Naive thymus-derived CD4-positive, alpha-beta T cell (primary cell): ENCODE data around the gene HELZ. TPM values are rescaled to one million over a fixed set of nuclear protein-coding genes. Genes with fewer than 3 reads are reported as not detected.

Experiments used
- ATAC-seq: fragments of 150-1000 bp; cut with Tn5 transposase; 2 replicates; pipeline ENCODE4 v1.10.0; 2021; ENCODE audit warnings: mild to moderate bottlenecking, moderate library complexity
- CTCF ChIA-PET: fragments of 350-600 bp; sonication (Branson Sonifier 250); formaldehyde crosslinking; loops from one replicate; lab custom pipeline; 2021; ENCODE audit warnings: antibody characterized with exemption; lab: Charles Lee
- POLR2A ChIA-PET: fragments of 350-600 bp; sonication (Branson Sonifier 250); formaldehyde crosslinking; loops from one replicate; lab custom pipeline; 2021; ENCODE audit warnings: antibody characterized with exemption, inconsistent platforms; lab: Charles Lee
- DNase-seq, 9 donors: peaks; one replicate each; pipeline versions ENCODE4 v3.0.0 to v3.0.0-alpha.2; 2020 to 2022; ENCODE audit warnings: mixed read lengths in 1 of 9
- H3K27ac ChIP-seq: one replicate; pipeline ENCODE4 v1.7.0; 2013; ENCODE audit warnings: mild to moderate bottlenecking, low read depth, low read length, moderate library complexity
- H3K27me3 ChIP-seq, 2 donors: one replicate each; pipeline ENCODE4 v1.7.0; 2013; ENCODE audit warnings: low read length in 2 of 2, mild to moderate bottlenecking in 2 of 2, moderate library complexity in 2 of 2; ENCODE audit not compliant: control insufficient read depth in 2 of 2, insufficient read depth in 2 of 2
- H3K36me3 ChIP-seq, 3 experiments: 1 replicate in 2 of 3; 2 replicates in 1 of 3; pipeline ENCODE4 v1.7.0; 2013; ENCODE audit warnings: low read length in 3 of 3, mild to moderate bottlenecking in 3 of 3, moderate library complexity in 1 of 3; ENCODE audit not compliant: insufficient read depth in 3 of 3, control insufficient read depth in 2 of 3
- H3K4me1 ChIP-seq, 2 donors: one replicate each; pipeline ENCODE4 v1.7.0; 2013; ENCODE audit warnings: low read length in 2 of 2, mild to moderate bottlenecking in 2 of 2, moderate library complexity in 1 of 2; ENCODE audit not compliant: control insufficient read depth in 2 of 2, insufficient read depth in 2 of 2
- H3K4me3 ChIP-seq: 2 replicates; pipeline ENCODE4 v1.7.0; 2013; ENCODE audit warnings: mild to moderate bottlenecking, low read length
- H3K9me3 ChIP-seq, 3 experiments: 1 replicate in 2 of 3; 2 replicates in 1 of 3; pipeline ENCODE4 v1.7.0; 2013; ENCODE audit warnings: low read length in 3 of 3; ENCODE audit not compliant: control insufficient read depth in 2 of 3
- H3K27ac Mint-ChIP-seq, 9 donors: one replicate each; pipeline ENCODE4 v1.8.0; 2020 to 2022; ENCODE audit warnings: mixed read lengths in 9 of 9, mild to moderate bottlenecking in 8 of 9, moderate library complexity in 5 of 9, inconsistent platforms in 2 of 9
- H3K27me3 Mint-ChIP-seq, 5 donors: one replicate each; pipeline ENCODE4 v1.8.0; 2021 to 2022; ENCODE audit warnings: mixed read lengths in 5 of 5, mild to moderate bottlenecking in 1 of 5
- H3K36me3 Mint-ChIP-seq, 5 donors: one replicate each; pipeline ENCODE4 v1.8.0; 2020 to 2022; ENCODE audit warnings: mixed read lengths in 5 of 5, mild to moderate bottlenecking in 3 of 5, inconsistent platforms in 1 of 5
- H3K4me1 Mint-ChIP-seq, 7 donors: one replicate each; pipeline ENCODE4 v1.8.0; 2020 to 2022; ENCODE audit warnings: mixed read lengths in 7 of 7, mild to moderate bottlenecking in 3 of 7, inconsistent platforms in 1 of 7
- H3K4me3 Mint-ChIP-seq, 10 donors: one replicate each; pipeline ENCODE4 v1.8.0; 2020 to 2022; ENCODE audit warnings: mild to moderate bottlenecking in 10 of 10, mixed read lengths in 10 of 10, moderate library complexity in 6 of 10, inconsistent platforms in 2 of 10
- H3K9me3 Mint-ChIP-seq, 11 donors: one replicate each; pipeline ENCODE4 v1.8.0; 2020 to 2022; ENCODE audit warnings: mixed read lengths in 11 of 11, mild to moderate bottlenecking in 4 of 11, inconsistent platforms in 1 of 11, moderate library complexity in 1 of 11
- intact Hi-C, 2 donors: fragments of 100-400 bp; cut with micrococcal nuclease; formaldehyde crosslinking; loops; one replicate each; pipeline ENCODE4 v1.15.1; 2023
- polyA plus RNA-seq, 2 donors: library from polyadenylated mRNA; unstranded; fragments of 300-500 nt; fragmentation: Illumina TruSeq; gene quantifications; one replicate each; pipeline ENCODE4 v1.2.3, GENCODE V29; 2021
- total RNA-seq, 6 experiments: library from RNA in 5 of 6; stranded (reverse) in 5 of 6; gene quantifications; 1 replicate in 5 of 6; 2 replicates in 1 of 6; pipeline ENCODE4 v1.2.3 and lab custom pipeline; 2021 to 2026

The HELZ gene
- total and polyA plus RNA-seq, 7 experiments from 2014 or later = 44.8 to 114 (median 83.2) TPM

DNA sequence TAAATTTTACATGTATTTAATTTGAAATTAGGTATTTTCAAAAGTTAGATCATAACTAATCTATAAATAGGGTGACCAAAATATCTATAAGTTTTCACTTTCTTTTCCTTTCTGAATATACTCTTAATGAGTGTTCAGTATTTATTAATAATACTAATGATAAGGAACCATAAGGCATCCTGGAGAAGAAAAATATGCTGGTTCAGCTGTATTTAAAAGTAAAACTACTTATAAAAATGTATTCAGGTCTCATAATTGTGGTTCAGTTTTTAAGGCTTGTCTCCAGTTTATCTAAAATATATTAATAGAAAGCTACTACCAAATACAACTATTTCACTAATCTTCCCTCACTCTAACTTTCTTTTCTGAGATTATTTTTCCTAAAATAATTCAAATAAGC is 67.3 kb downstream of the HELZ start:
- Histone ChIP-seq H3K4me3 (no peak overlapping the region), H3K4me1 (no peaks in the 10 kb centered on the region), H3K9me3 (no peaks in the 10 kb centered on the region), H3K36me3 (peaks cover 4 to 20% (median 6%) of the 10 kb centered on the region in 3 experiments), H3K27me3 (no peaks in the 10 kb centered on the region), H3K27ac (no peak overlapping the region)
- Mint-ChIP-seq H3K9me3 (no peaks in the 10 kb centered on the region), H3K27me3 (no peaks in the 10 kb centered on the region), H3K36me3 (peaks cover 4 to 49% (median 27%) of the 10 kb centered on the region in 5 donors), H3K4me1 (peaks cover 0 to 4% (median 0%) of the 10 kb centered on the region in 7 donors), H3K27ac (no peak overlapping the region), H3K4me3 (no peak overlapping the region)
- DNase-seq (no peak), ATAC-seq (no peak)
- CTCF ChIA-PET = no interaction called here
- POLR2A ChIA-PET = interaction anchor here (0.6 kb wide), 1 partner anchor 37 kb away, joined by 3 read pairs; no protein-coding TSS in a partner anchor
- intact Hi-C loops = no loop called here

DNA sequence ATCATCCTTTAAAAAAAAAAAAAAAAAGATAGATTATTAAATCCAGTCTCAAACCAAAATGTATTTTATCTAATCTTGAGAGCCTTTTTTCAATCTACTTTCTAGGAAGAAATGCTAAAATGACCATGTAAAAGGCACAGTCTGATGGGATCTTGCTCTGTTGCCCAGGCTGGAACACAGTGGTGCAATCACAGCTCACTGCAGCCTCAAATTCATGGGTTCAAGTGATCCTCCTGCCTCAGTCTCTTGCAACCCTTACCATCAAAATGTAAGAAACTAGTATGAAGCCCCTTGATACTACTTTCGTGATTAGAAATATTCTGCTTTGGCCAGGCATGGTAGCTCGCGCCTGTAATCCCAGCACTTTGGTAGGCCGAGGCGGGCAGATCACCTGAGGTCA is 70.8 kb downstream of the HELZ start:
- ATAC-seq (no peak), DNase-seq (no peak)
- no peak overlapping the region for H3K4me3 Mint-ChIP-seq
- H3K27me3 Mint-ChIP-seq = no peaks in the 10 kb centered on the region
- H3K9me3 ChIP-seq = no peaks in the 10 kb centered on the region
- no peaks in the 10 kb centered on the region for H3K4me1 ChIP-seq
- intact Hi-C loops = no loop called here
- H3K27ac Mint-ChIP-seq = no peak overlapping the region
- H3K4me3 ChIP-seq = no peak overlapping the region
- peaks cover 4 to 22% (median 6%) of the 10 kb centered on the region in 3 experiments for H3K36me3 ChIP-seq
- no peaks in the 10 kb centered on the region for H3K9me3 Mint-ChIP-seq
- no peak overlapping the region for H3K27ac ChIP-seq
- peaks cover 10 to 15% (median 13%) of the 10 kb centered on the region in 7 donors for H3K4me1 Mint-ChIP-seq
- H3K27me3 ChIP-seq = no peaks in the 10 kb centered on the region
- CTCF ChIA-PET = no interaction called here
- H3K36me3 Mint-ChIP-seq = peaks cover 11 to 59% (median 37%) of the 10 kb centered on the region in 5 donors
- POLR2A ChIA-PET = no interaction called here

DNA sequence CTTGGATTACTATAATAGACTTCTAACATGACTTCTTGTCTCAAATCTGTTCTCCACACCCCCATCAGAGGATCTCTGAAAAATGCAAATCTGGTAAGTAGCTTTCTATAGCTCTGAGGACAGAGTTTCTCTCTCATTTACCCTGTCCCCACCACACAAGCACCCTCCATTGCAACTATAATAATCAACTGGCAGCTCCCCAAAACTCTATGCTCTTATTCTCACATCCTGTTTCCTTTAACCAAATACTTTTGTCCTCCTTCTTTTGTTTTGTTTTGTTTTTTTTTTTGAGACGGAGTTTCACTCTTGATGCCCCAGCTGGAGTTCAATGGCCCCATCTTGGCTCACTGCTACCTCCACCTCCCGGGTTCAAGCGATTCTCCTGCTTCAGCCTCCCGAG is 73.4 kb downstream of the HELZ start:
- no peaks in the 10 kb centered on the region for H3K27me3 ChIP-seq
- peak overlapping the region in 5 of 9 donors; percentile 0 to 41 (median 3) for H3K27ac Mint-ChIP-seq
- no peak overlapping the region for H3K4me3 ChIP-seq
- ChIA-PET POLR2A (no interaction called here), CTCF (no interaction called here)
- intact Hi-C loops = no loop called here
- no peaks in the 10 kb centered on the region for H3K9me3 Mint-ChIP-seq
- no peaks in the 10 kb centered on the region for H3K4me1 ChIP-seq
- no peaks in the 10 kb centered on the region for H3K27me3 Mint-ChIP-seq
- H3K27ac ChIP-seq = no peak overlapping the region
- no peak for DNase-seq
- no peaks in the 10 kb centered on the region for H3K9me3 ChIP-seq
- ATAC-seq = no peak
- H3K36me3 Mint-ChIP-seq = peaks cover 9 to 47% (median 29%) of the 10 kb centered on the region in 5 donors
- H3K4me1 Mint-ChIP-seq = peaks cover 10 to 17% (median 13%) of the 10 kb centered on the region in 7 donors
- peaks cover 0 to 10% (median 0%) of the 10 kb centered on the region in 3 experiments for H3K36me3 ChIP-seq
- no peak overlapping the region for H3K4me3 Mint-ChIP-seq

DNA sequence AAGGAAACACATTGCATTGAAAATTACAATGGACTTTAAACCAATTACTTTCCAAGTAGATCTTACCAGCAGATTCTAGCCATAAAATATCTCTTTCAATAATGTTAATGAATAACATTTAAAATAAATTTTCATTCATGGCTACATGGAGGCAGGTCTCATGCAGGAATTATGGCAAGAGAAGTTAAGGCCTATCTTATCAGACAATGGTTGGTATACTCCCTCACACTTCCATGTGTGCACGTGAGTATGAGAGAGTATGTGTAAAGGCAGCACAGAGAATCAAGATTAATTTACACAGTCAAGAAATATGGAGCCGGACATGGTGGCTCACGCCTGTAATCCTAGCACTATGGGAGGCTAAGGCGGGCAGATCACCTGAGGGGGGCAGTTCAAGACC is 76.5 kb downstream of the HELZ start:
- H3K27ac ChIP-seq = no peak overlapping the region
- CTCF ChIA-PET = no interaction called here
- H3K4me1 ChIP-seq = no peaks in the 10 kb centered on the region
- H3K4me3 Mint-ChIP-seq = no peak overlapping the region
- no peaks in the 10 kb centered on the region for H3K9me3 ChIP-seq
- H3K9me3 Mint-ChIP-seq = no peaks in the 10 kb centered on the region
- POLR2A ChIA-PET = interaction anchor here (0.6 kb wide), 1 partner anchor 555 kb away, joined by 7 read pairs; no protein-coding TSS in a partner anchor
- peaks cover 10 to 21% (median 17%) of the 10 kb centered on the region in 7 donors for H3K4me1 Mint-ChIP-seq
- DNase-seq = no peak
- intact Hi-C loops = no loop called here
- H3K36me3 Mint-ChIP-seq = peaks cover 23 to 51% (median 31%) of the 10 kb centered on the region in 5 donors
- peaks cover 0 to 32% (median 10%) of the 10 kb centered on the region in 3 experiments for H3K36me3 ChIP-seq
- no peak overlapping the region for H3K4me3 ChIP-seq
- H3K27me3 Mint-ChIP-seq = no peaks in the 10 kb centered on the region
- ATAC-seq = no peak
- H3K27me3 ChIP-seq = no peaks in the 10 kb centered on the region
- H3K27ac Mint-ChIP-seq = no peak overlapping the region

GRCh38 chr17:67165201-67165600 is 79.8 kb downstream of the HELZ start:
- Histone ChIP-seq H3K9me3 (no peaks in the 10 kb centered on the region), H3K36me3 (peaks cover 4 to 38% (median 15%) of the 10 kb centered on the region in 3 experiments), H3K4me1 (no peaks in the 10 kb centered on the region), H3K4me3 (no peak overlapping the region), H3K27me3 (no peaks in the 10 kb centered on the region), H3K27ac (no peak overlapping the region)
- intact Hi-C loops = no loop called here
- DNase-seq (no peak), ATAC-seq (peak; percentile 76)
- ChIA-PET POLR2A (interaction anchor here (0.6 kb wide), 1 partner anchor 8 kb away, joined by 3 read pairs; no protein-coding TSS in a partner anchor), CTCF (no interaction called here)
- peaks cover 0 to 10% (median 7%) of the 10 kb centered on the region in 7 donors for H3K4me1 Mint-ChIP-seq
- H3K4me3 Mint-ChIP-seq = no peak overlapping the region
- H3K27me3 Mint-ChIP-seq = no peaks in the 10 kb centered on the region
- H3K27ac Mint-ChIP-seq = no peak overlapping the region
- H3K36me3 Mint-ChIP-seq = peaks cover 17 to 49% (median 36%) of the 10 kb centered on the region in 5 donors
- H3K9me3 Mint-ChIP-seq = no peaks in the 10 kb centered on the region

DNA sequence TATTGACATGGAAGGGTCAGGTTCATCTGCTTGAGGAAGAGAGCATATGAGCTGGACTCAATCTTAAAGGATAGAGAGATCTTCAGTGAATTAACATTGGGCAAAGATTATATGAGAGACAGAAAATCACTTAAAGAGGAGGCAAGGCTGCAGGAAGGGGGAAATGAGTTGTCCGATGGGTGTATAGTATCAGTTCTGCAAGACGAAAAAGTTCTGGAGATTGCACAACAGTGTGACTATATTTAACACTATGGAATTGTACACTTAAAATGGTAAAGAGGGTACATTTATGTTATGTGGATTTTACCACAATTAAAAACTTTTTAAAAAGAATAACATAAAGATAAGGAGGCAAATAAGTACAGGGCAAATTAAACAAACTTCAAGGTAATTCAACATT is 80.7 kb downstream of the HELZ start:
- Histone ChIP-seq H3K27ac (no peak overlapping the region), H3K27me3 (no peaks in the 10 kb centered on the region), H3K4me1 (no peaks in the 10 kb centered on the region), H3K9me3 (no peaks in the 10 kb centered on the region), H3K4me3 (no peak overlapping the region), H3K36me3 (peaks cover 4 to 41% (median 15%) of the 10 kb centered on the region in 3 experiments)
- no peak overlapping the region for H3K4me3 Mint-ChIP-seq
- no peak overlapping the region for H3K27ac Mint-ChIP-seq
- ATAC-seq (peak; percentile 31), DNase-seq (no peak)
- H3K36me3 Mint-ChIP-seq = peaks cover 17 to 44% (median 38%) of the 10 kb centered on the region in 5 donors
- ChIA-PET POLR2A (no interaction called here), CTCF (no interaction called here)
- intact Hi-C loops = no loop called here
- peaks cover 0 to 13% (median 6%) of the 10 kb centered on the region in 7 donors for H3K4me1 Mint-ChIP-seq
- no peaks in the 10 kb centered on the region for H3K27me3 Mint-ChIP-seq
- no peaks in the 10 kb centered on the region for H3K9me3 Mint-ChIP-seq

DNA sequence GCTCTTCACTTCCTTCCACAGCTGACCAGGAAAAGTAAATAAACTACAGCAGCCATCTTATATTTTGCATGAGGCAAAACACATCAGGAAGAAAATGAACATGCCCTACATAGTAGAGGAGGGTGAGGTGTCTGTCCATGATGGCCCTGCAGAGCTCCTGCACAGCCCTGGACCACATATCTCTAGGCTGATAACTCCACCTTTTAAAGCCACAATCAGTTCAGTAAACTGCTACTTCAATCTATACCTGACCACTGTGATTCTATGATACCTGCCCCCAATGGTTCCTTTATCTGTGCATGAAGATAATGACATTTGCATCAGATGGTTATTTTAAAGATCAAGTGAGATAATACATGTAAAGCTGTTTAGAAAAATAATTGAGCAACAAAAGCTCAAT is 82.2 kb downstream of the HELZ start:
- Histone ChIP-seq H3K27ac (no peak overlapping the region), H3K36me3 (peaks cover 4 to 45% (median 15%) of the 10 kb centered on the region in 3 experiments), H3K4me1 (no peaks in the 10 kb centered on the region), H3K9me3 (no peaks in the 10 kb centered on the region), H3K4me3 (no peak overlapping the region), H3K27me3 (no peaks in the 10 kb centered on the region)
- Mint-ChIP-seq H3K9me3 (peaks cover 0 to 2% (median 0%) of the 10 kb centered on the region in 11 donors), H3K27me3 (no peaks in the 10 kb centered on the region), H3K4me3 (no peak overlapping the region), H3K27ac (peak overlapping the region in 1 of 9 donors; percentile 41), H3K36me3 (peaks cover 14 to 50% (median 44%) of the 10 kb centered on the region in 5 donors), H3K4me1 (peaks cover 2 to 21% (median 7%) of the 10 kb centered on the region in 7 donors)
- CTCF ChIA-PET = no interaction called here
- POLR2A ChIA-PET = no interaction called here
- DNase-seq = no peak
- intact Hi-C loops = no loop called here
- peak; percentile 47 for ATAC-seq
